K562 (cell line): Measurements from ENCODE around the gene FKRP. TPM values are rescaled to one million over a fixed set of nuclear protein-coding genes. Genes with fewer than 3 reads are reported as not detected.

Source experiments
- BCL6 ChIP-seq: fragments of 250-450 bp; sonication (Bioruptor Pico); IDR thresholded peaks from 2 replicates; pipeline ENCODE4 v1.4.0; 2020
- BDP1 ChIP-seq: IDR thresholded peaks from 3 replicates; pipeline ENCODE4 v1.6.1; 2011; ENCODE audit not compliant: insufficient read length, insufficient read depth
- GTF2F1 ChIP-seq: IDR thresholded peaks from 2 replicates; pipeline ENCODE4 v1.6.1; 2011; ENCODE audit warnings: low read depth, low read length, improper control_type of control experiment
- MCM3 ChIP-seq: fragments of 450-650 bp; IDR thresholded peaks from 2 replicates; pipeline ENCODE4 v1.6.1; 2016
- MGA ChIP-seq: fragments of 450-650 bp; IDR thresholded peaks from 2 replicates; pipeline ENCODE4 v1.6.1; 2016; ENCODE audit warnings: mild to moderate bottlenecking, moderate library complexity
- RBM15 ChIP-seq: fragments of 200-400 bp; formaldehyde crosslinking; IDR thresholded peaks from 2 replicates; pipeline ENCODE4 v1.6.1; 2018; ENCODE audit warnings: mild to moderate bottlenecking, low read length, moderate library complexity; ENCODE audit not compliant: insufficient read depth
- RBM34 ChIP-seq: fragments of 200-400 bp; formaldehyde crosslinking; IDR thresholded peaks from 2 replicates; pipeline ENCODE4 v1.6.1; 2018; ENCODE audit warnings: low read length, borderline replicate concordance; ENCODE audit not compliant: insufficient read depth
- SRSF3 ChIP-seq: fragments of 200-400 bp; formaldehyde crosslinking; IDR thresholded peaks from 2 replicates; pipeline ENCODE4 v1.6.1; 2016; ENCODE audit warnings: mild to moderate bottlenecking, low read length, moderate library complexity; ENCODE audit not compliant: insufficient read depth
- ZC3H11A ChIP-seq: IDR thresholded peaks from 2 replicates; pipeline ENCODE4 v1.6.1; 2012; ENCODE audit warnings: low read depth, low read length, improper control_type of control experiment
- ZNF644 ChIP-seq: fragments of 200-800 bp; sonication (Bioruptor generic); IDR thresholded peaks from 2 replicates; pipeline ENCODE4 v1.6.1; 2016; ENCODE audit warnings: low read depth, missing genetic modification characterization, missing compliant biosample characterization
- polyA plus RNA-seq, 8 experiments: library from polyadenylated mRNA; depleted of rRNA in 4 of 8; stranded (reverse) in 5 of 8; unstranded in 3 of 8; fragments of >200 nt; fragmentation: Nextera tagmentation in 2 of 8; fragmentation: Illumina TruSeq in 1 of 8; extraction: Ambion mirVana in 2 of 8; extraction: Trizol in 1 of 8; gene quantifications; 2 replicates each; pipeline versions ENCODE4 v1.2.1 to v1.2.3, GENCODE V29; 2011 to 2014; ENCODE audit warnings: inconsistent platforms in 1 of 8, missing spikeins in 1 of 8
- total RNA-seq, 7 experiments: library from RNA; depleted of rRNA in 6 of 7; stranded (reverse); fragments of >200 nt in 6 of 7; fragmentation: Illumina TruSeq in 2 of 7; extraction: Trizol in 2 of 7; gene quantifications; 2 replicates each; pipeline versions ENCODE4 v1.2.1 to v1.2.3, GENCODE V29; 2011 to 2021; ENCODE audit warnings: low replicate concordance in 1 of 7
- TF ChIP-seq, protein P1 (sequence below): fragments of 250-450 bp; sonication (Bioruptor Pico); IDR thresholded peaks from 2 replicates; pipeline ENCODE4 v1.8.0; 2021; ENCODE audit warnings: borderline replicate concordance, mild to moderate bottlenecking, moderate library complexity; ENCODE audit not compliant: poor library complexity, severe bottlenecking
- TF ChIP-seq, protein P2 (sequence below): fragments of 250-450 bp; sonication (Bioruptor Pico); IDR thresholded peaks from 2 replicates; pipeline ENCODE4 v1.5.0; 2020; ENCODE audit warnings: mild to moderate bottlenecking

Gene FKRP
- total and polyA plus RNA-seq, 9 of the 15 experiments (the other 6 are each of a cell fraction or from before 2014, with no cell fraction given), result 0.68 to 16.1 (median 6.5) TPM

- no peak for TF ChIP-seq RBM15
- TF ChIP-seq GTF2F1, result no peak
- no peak for TF ChIP-seq ZNF644 (tag)
- no peak for TF ChIP-seq SRSF3
- no peak for TF ChIP-seq MCM3
- TF ChIP-seq, protein P1, sequence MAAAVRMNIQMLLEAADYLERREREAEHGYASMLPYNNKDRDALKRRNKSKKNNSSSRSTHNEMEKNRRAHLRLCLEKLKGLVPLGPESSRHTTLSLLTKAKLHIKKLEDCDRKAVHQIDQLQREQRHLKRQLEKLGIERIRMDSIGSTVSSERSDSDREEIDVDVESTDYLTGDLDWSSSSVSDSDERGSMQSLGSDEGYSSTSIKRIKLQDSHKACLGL (CRISPR knock-in tag), result no peak
- no peak for TF ChIP-seq BCL6 (CRISPR knock-in tag)
- TF ChIP-seq BDP1, result no peak
- no peak for TF ChIP-seq ZC3H11A
- TF ChIP-seq, protein P2, sequence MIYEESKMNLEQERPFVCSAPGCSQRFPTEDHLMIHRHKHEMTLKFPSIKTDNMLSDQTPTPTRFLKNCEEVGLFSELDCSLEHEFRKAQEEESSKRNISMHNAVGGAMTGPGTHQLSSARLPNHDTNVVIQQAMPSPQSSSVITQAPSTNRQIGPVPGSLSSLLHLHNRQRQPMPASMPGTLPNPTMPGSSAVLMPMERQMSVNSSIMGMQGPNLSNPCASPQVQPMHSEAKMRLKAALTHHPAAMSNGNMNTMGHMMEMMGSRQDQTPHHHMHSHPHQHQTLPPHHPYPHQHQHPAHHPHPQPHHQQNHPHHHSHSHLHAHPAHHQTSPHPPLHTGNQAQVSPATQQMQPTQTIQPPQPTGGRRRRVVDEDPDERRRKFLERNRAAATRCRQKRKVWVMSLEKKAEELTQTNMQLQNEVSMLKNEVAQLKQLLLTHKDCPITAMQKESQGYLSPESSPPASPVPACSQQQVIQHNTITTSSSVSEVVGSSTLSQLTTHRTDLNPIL (CRISPR knock-in tag), result no peak
- TF ChIP-seq MGA, result no peak
- no peak for TF ChIP-seq RBM34
These were observed 612 bp downstream of the FKRP start, which contains the start of gene STRN4 (continued) for GRCh38 chr19:46746281-46747057.
